Cardiac fibroblast (primary cell): ENCODE results near the gene KRTAP10-4.

Experiments used
- DNase-seq, 2 donors: peaks; one replicate each; pipeline versions ENCODE4 v3.0.0 to v3.0.0-alpha.2; 2010; ENCODE audit warnings: low read depth in 2 of 2
- H3K4me3 ChIP-seq, 2 donors: replicated peaks in 1 of 2; 1 replicate in 1 of 2; 2 replicates in 1 of 2; pipeline ENCODE4 v1.5.1; 2011; ENCODE audit warnings: low read depth in 2 of 2, low read length in 2 of 2, mild to moderate bottlenecking in 2 of 2, moderate library complexity in 1 of 2
- TF ChIP-seq, protein P1 (sequence below): IDR thresholded peaks from one replicate; pipeline ENCODE4 v1.5.1; 2011; ENCODE audit warnings: low read depth, mild to moderate bottlenecking, low read length, inconsistent platforms

Gene KRTAP10-4

DNA sequence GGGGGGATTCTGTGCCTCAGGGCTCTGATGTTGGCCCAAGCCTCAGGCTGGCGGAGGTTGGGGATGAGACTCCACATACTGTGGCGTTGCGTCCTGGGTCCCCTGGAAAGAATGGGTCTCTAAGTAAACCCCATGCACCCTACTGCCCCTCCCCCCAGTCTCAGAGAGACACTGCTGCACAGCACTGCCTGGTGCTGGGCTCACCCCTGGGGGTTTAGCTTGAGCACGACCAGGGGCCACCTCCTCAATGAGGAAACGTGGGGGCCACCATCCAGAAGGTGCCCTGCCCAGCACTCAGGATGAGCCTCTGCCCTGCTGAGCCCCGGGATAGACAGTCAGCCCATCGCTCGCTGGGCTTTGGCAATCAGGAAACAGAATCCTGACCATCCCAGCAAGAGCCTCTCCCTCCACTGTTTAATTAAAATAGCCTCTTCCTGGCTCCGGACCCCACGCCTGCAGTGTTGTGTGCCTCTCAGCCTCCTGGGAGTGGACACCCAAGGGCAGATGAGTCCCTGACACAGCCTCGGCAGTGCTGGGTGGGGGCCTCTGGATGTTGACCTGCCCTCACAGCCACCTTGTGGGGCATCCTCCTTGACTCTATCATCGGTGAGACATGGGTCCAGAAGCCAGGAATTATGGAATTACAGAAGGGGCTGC, 3.5 kb upstream of the KRTAP10-4 start:
- DNase-seq = no peak
- H3K4me3 ChIP-seq = no peak overlapping the region
- TF ChIP-seq, protein P1, sequence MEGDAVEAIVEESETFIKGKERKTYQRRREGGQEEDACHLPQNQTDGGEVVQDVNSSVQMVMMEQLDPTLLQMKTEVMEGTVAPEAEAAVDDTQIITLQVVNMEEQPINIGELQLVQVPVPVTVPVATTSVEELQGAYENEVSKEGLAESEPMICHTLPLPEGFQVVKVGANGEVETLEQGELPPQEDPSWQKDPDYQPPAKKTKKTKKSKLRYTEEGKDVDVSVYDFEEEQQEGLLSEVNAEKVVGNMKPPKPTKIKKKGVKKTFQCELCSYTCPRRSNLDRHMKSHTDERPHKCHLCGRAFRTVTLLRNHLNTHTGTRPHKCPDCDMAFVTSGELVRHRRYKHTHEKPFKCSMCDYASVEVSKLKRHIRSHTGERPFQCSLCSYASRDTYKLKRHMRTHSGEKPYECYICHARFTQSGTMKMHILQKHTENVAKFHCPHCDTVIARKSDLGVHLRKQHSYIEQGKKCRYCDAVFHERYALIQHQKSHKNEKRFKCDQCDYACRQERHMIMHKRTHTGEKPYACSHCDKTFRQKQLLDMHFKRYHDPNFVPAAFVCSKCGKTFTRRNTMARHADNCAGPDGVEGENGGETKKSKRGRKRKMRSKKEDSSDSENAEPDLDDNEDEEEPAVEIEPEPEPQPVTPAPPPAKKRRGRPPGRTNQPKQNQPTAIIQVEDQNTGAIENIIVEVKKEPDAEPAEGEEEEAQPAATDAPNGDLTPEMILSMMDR = no peak

GRCh38 chr21:44571296-44571695, 2.2 kb upstream of the KRTAP10-4 start:
- TF ChIP-seq, protein P1 = no peak
- H3K4me3 ChIP-seq = no peak overlapping the region
- DNase-seq = no peak

DNA sequence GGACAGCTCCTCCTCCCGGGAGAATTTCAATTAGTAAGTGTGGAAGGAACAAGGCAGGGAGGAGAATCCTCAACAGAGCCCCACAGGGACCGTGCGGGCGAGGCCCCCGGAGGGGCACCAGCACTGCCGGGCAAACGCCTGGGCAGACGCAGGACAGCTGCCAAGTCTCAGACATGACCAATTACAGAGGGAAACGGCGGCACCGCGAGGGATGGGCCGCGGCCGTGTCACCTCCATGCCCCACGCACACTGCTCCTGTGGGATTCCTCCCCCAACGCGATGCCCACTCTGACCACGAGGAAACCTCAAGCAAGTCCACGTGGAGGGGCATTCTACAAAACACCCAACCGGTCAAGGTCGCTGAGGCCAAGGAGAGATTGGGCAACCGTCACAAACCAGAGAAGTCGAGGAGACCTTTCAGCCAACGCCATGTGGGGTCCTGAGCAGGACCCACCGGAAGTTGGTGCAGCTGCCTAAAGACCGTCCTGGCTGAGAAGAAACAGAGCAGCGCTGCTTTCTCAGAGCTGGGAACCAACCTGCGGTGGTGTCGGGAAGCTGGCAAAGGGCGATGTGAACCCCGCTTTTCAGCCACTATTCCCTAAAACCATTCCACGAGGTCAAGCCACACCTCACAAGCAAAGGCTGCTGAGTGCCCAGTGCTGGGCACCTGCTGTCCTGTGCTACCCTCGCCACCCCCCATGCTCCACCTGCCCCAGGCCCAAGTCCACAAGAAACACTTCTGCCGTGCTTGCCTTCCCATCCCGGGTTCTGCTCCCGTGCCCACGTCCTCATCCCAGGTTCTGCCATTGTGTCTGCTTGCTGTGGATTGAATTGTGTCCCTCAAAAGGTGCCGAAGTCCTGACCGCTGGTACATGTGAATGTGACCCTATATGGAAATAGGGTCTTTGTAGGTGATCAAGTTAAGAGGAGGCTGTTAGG, 1.4 kb upstream of the KRTAP10-4 start:
- no peak for DNase-seq
- no peak overlapping the region for H3K4me3 ChIP-seq
- TF ChIP-seq, protein P1 = no peak

DNA sequence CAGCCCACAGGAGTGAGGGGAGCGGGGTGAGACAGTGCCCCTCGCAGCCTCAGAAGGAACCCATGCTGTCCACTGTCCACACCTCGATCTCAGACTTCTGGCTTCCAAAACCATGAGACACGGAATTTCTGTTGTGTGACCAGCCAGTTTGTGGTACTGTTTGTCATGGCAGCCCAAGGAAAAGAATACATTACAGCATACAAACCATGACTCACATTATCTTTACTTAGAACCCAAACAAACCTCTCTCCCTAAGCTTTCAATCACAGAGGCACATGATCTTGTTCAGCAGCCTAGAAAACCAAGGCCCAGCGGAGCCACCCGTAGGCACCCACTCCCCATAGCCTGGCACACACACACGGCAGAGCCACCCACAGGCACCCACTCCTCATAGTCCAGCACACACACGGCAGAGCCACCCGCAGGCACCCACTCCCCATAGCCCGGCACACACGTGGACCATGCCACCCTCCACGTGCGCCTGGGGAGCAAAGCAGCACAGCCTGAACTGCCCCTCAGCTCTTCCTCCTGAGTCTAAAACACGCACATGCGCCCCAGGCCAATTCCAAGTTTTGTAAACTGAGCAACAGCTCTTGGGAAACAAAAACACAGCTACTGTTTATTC, 458 bp upstream of the KRTAP10-4 start:
- peak in 1 of 2 donors; percentile 21 for DNase-seq
- TF ChIP-seq, protein P1 = no peak
- no peak overlapping the region for H3K4me3 ChIP-seq

DNA sequence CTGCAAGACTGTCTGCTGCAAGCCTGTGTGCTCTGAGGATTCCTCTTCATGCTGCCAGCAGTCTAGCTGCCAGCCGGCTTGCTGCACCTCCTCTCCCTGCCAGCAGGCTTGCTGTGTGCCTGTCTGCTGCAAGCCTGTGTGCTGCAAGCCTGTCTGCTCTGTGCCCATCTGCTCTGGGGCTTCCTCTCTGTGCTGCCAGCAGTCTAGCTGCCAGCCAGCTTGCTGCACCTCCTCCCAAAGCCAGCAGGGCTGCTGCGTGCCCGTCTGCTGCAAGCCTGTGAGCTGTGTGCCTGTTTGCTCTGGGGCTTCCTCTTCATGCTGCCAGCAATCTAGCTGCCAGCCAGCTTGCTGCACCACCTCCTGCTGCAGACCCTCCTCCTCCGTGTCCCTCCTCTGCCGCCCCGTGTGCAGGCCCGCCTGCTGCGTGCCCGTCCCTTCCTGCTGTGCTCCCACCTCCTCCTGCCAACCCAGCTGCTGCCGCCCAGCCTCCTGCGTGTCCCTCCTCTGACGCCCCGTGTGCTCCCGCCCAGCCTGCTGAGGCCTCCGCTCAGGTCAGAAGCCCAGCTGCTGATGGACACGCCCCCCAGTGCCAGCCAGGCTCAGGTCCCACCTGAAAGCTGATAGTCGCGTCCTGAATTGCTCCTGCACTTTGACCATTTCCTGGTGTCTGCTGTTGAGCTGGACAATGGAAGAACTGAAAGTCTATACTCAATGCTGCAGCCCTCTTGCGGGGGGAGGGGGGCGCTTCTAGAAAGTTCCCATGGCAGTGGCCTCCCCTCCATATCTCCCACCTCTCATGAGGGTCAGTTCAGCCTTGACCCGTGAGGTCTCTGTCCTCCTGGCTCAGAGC, 1.2 kb downstream of the KRTAP10-4 start:
- DNase-seq = no peak

More for the DNA sequence above, 1.2 kb downstream of the KRTAP10-4 start:
- no peak overlapping the region for H3K4me3 ChIP-seq
- TF ChIP-seq, protein P1 = no peak
